NCI-H774 (cell line): ENCODE results near the gene MYLK2.
"Not testable (repeated sequence)": the region's sequence is repeated elsewhere in the genome, so short reads cannot be mapped to it uniquely, and the experiment has no call there.

Experiments used
- DNase-seq: peaks from one replicate; lab custom pipeline; 2025; lab: John Stamatoyannopoulos, UW

The MYLK2 gene

DNA sequence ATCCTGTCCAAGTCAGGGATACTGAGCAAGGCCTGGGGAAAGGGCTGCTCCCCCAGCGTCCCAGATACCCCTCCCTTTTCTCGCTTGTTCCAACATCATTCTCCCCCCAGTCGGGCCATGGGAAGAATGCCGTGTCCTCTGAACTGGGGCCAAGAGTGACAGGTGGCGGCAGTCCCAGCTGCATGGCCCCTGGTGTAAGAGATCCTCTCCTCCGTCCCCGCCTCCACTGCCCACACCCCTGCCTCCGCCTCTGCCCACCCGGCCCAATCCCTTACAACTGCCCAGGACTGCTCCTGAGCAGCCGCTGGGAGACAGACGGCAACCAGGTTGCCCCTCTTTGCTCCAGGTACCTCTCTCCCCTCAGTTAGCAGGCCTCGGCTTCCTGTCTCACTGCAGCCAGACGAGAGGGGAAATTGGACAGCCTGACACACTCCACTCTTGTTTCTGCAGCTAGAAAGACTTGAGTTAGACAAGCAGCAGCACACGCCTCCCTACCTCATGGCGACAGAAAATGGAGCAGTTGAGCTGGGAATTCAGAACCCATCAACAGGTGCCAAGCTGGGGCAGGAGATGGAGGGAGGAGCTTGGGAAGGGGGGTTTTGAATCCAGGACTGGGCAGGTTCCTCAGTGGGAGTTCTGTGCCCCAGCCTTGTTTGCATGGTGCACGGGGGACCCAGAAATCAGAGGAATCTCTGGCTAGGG is at the start of gene MYLK2:
Gene MYLK2 (plus strand): TSS at position 274 of the 702 bp plus-strand sequence. CDS start 225 bp downstream, at position 499.
- no peak for DNase-seq

DNA sequence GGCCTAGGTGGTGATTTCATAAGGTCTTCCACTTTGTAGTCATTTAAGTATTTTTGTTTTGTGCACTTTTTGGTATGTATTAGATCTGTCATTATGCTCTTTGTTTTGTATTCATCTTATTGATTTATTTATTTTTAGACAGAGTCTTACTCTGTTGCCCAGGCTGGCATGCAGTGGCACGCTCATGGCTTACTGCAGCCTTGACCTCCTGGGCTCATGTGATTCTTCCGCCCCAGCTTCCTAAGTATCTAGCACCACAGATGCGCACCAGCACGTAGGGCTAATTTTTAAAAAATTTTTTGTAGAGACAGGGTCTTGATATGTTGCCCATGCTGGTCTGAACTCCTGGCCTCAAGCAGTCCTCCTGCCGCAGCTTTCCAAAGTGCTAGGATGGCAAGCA is 49.5 kb upstream of the MYLK2 start:
- no peak for DNase-seq

DNA sequence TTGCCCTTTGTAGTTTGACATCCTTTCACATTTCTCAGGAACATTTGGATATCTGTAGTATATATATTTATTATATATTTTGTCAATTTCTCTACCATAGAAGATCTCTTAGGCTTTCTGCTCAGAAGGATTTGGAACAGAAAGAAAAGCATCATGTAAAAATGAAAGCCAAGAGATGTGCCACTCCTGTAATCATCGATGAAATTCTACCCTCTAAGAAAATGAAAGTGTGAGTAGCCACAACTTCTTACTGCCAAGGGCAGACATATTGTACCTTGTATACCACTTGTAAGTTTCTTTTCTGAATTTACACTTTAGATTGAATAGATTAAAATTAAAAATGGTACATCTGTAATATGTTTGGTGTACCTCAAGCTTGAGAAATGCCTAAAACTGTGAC is 48.9 kb upstream of the MYLK2 start:
- no peak for DNase-seq

DNA sequence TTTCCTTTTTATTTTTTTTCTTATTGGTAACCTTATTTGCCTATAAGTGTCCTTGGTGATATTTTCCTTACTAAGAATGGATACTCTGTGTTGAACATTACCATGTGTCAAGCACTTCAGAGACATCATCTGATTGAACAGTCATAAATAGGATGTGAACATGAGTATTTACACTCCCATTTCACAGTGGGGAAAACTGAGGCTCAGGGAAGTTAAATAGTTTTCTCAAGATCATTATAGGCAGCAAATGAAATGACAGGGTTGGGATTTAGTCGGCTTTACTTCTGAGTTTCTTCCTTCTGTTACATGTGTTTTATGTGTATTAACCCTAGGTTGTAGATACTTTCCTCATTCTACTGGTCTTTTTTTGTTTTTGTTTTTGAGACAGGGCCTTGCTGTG is 44.7 kb upstream of the MYLK2 start:
- no peak for DNase-seq

DNA sequence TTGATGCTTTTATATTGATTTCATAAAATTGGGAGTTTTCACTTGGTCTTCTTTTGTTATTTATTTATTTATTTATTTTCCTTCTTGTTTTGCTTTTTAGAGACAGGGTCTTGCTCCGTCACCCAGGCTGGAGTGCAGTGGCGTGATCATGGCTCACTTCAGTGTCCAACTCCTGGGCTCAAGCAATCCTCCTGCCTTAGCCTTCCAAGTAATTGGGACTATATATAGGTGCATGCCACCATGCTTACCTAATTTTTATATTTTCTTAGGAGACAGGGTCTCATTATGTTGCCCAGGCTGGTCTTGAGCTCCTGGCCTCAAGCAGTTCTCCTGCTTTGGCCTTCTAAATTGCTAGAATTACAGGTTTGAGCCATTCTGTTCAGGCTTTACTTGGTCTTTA is 38.3 kb upstream of the MYLK2 start:
- no peak for DNase-seq

DNA sequence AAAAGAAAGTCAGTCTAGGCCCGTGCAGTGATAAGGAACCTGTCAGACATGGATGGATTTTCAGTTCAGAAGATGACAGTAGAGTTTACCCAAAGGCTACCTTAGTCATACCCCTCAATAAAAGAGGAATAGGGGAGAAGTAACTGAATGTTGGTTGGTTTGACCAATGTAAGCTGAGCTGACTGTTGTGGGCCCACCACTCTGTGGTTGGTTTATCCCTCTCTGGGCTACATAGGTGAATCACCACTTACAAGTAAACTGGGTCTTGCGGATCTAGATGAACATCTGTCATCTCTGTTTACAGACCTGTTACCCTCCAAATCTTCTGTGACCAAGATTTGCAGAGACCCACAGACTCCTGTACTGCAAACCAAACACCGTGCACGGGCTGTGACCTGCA is 37.2 kb upstream of the MYLK2 start:
- DNase-seq, result no peak

DNA sequence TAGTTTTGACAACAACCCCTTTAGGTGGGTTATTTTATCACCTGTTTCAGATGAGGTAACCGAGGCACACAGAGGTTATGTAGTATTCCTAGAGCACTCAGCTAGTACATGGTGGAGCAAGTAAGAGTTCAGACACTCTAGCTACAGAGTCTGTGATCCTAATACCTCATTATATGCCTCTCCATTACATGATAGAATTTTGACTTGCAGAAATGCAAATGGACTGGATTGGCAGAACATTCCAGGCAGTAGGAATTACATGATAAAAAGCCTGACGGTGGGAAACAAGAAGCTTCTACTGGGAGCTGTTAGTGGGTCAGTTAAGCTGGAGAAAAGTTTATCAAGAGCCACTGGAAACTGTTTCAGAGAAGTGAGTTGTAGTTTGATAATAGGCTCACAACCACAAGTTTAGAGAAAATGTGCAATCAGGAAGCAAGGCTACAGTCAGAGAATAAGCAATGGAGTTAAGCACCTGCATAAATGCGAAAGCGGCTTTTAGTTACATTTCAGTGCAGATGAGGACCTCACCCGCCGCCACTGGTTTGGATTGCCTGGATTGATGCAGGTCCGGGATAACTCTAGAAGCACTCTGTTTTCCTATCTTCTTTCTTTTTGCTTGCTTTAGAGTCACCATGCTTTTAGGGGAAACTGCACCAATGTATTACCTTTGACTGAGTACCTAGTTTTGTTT is 34.7 kb upstream of the MYLK2 start:
- DNase-seq, result no peak

DNA sequence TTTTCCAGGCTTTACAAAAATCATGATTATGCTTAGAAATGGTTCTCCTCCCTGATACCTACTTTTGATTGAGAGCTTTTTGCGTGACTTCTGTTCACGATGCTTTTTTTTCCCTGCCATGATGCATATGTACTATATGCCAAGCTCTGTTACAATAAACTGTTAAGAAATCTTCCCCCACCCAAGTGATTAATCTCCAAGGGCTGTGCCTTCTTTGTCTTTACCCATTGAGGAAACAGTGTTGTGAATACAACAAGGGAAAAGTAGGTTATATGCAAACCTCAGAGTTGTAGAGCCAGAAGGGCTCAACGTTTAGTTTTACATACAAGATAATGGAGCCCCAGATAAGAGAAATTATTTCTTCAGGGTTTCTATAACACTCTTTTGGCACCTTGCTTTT is 34.1 kb upstream of the MYLK2 start:
- no peak for DNase-seq

DNA sequence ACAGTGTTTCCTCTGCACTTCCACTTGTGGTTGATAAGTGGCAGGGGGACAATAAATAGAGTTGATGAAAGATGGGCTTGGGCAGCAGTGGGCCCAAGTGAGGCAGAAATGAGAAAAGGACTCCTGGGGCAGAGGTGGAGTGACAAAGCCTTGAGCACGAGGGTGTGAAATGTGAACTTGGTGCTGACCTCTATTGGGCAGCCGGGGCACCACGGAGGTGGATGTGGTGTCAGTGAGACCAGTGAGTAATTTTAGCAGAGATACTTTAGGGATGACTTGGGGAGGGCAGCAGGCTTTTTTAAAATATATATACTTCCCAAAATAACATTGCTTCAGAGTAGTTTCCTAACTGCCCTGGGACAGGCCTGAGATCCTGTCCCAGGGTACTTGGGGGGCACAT is 30.6 kb upstream of the MYLK2 start:
- DNase-seq, result no peak

DNA sequence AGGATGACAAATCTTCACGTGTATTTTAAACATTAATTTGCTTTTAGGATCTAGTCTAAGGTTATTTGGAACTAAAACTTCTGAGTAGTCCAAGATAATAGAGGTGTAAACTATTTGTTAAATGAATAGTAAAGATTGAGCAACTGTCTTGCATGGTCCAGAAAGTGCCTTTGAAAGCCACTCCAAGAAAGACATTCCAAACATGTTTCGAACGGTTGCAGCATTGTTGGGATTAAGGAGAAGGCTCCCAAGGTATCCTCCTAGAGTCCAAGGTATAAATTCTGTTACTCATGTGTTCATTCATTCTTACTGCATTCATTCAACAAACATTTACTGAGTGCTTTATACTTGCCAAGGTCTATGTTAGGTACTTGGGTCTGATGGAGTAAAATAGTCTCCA is 28.8 kb upstream of the MYLK2 start:
- DNase-seq, result no peak

DNA sequence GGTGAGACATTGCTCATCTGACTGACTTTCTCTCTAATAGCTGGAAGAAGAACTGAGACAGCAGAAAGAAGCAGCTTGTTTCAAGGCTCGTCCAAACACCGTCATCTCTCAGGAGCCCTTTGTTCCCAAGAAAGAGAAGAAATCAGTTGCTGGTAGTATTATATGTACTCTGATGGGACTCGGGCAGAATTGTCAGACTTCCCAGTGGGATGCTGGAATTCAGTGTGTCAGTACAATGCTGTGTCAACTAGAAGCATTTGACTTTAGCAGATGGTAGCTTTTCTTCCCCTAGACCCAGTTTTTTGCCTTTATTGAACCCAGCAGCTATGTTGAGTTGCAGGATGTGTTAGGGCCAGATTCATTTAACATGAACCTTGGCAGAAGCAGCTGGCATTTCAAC is 21.8 kb upstream of the MYLK2 start:
- DNase-seq, result no peak

DNA sequence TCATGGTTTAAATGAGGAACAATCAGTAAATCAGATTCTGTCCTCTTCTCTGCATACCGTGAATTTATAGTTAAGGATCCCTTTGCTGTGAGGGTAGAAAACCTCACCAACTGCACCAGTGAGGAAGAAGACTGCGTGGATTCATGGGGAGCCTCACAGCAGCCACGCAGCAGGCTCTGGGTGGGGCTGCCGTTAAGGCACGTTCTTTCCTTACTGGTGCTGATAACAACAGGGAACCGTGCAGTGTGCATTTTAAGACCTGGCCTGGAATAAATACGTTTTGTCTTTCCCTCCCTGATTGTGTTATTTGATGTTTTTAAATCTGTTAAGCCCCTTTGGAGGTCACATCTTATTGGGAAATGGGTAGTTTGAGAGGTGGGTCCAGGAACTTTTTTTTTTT is 17.6 kb upstream of the MYLK2 start:
- no peak for DNase-seq

DNA sequence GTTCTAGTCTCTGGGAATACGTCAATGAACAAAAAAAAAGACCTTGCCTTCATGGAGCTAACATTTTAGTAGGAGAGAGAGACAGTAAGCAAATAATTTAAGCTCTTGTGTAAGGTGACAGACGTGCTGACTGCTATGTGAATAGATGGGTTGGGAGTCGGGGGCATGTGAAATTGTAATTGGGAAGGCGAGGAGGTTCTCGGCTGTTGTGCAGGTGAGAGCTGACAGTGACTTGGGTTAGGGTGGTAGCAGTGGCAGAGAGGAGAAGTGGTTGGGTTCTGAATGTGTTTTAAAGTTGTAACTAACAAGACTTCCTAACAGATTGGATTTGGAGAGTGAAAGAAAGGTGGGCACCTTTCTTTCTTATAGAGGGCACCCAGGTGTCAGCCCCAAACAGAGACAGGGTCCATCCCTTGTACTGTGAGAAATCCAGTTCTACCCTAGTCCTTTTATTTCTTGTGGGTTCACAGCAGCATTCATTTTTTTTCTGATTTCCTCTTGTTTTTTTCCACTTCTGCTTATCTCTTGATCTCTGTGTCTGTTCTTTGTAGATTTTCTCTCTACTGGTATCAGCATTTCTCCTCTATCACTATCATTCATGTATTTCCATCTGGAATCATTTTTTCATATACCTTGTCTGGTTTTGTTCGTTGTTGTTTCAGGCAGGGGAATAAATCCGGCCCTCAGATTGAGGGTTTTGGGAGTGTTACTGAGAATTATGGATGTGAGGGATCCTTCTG is 15.4 kb upstream of the MYLK2 start:
- no peak for DNase-seq

DNA sequence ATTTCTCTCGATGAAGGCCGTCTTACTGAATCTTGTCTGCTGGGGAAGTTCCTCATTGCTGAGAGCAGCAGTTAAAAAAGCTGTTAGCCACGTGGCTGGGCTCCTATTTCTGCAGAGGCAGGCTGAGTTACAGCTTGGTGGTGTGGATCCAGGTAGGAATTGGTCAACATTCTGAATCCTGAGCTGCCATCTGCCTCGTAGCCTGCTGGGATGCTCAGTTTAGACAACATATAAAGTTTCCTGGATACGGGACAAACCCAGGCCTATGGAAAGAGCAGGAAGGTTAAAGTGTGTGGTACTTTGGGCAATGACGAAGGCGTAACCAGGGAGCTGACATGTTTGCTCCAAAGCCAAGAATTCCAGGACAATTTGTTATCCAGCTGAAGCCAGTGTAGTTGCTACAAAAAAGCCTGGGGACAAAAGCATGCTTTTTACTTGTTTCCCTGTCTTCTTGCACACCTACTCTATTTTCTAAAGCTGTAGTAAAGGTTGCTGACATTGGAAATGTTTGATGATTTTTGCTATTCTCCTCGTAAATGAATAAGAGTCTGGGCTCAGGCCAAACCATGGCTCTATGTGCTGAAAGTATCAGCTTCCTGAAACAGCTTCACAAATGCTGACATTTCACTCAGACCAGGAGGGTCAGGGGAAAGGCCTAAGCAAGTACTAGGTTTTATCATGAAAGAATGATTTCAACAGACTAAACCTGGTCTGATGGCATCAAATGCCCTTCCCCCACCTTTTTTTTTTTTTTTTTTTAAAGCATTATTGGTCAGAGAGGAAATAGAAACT is 12.4 kb upstream of the MYLK2 start:
- no peak for DNase-seq

DNA sequence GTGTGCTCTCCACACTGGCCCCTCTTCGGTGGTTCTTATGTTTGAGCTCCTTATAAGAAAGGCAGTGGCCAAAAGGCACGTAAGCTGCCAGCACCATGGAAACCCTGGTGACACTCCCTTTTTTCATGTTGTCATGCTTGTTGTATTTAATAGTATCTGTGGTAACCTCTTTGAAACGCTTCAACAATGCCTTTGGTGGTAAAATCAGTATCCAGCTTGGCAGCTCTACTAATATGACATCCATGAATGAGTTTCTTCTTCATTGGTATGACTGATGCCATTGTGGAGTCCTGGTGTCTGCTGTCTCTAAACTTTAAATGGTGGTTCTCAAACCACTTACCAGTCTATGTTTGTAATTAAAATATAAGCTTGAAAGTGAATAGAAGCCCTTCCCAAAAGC is 10.7 kb upstream of the MYLK2 start:
- DNase-seq, result no peak

DNA sequence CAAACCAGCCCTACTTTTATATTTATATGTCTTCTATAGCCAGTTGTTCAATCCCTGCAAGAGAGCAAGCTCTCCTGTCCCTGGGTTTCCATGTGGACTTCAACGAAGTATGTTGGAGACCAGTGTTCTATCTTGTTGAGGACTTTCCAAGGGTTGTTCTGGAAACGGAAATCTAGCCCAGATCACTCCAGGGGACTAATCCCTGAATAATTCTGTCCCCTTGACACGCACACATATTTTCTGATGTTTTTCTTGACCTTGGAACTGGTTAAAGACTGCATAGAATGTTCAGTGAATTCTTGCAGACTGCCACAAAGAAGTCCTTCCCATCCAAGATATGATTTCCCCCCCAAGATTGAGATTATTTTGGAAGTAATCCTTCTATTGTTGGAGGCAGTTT is 9.5 kb upstream of the MYLK2 start:
- no peak for DNase-seq

DNA sequence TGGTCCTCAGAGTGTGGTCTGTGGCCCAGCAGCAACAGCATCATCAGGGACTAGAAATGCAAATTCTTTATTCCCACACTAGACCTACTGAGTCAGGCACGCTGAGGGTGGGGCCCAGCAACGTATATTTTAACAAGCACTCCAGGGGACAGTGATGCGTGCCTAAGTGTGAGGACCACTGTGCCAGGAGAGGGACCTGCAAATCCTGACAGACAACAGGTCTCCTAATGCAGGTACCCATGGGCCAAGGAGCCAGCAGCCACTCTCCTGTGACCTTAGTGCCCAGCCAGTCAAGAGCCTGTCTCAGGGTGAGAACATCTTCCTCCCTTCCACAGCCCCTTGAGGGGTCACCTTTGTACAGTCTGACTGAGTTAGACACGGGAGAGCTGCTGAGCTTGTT is 8.0 kb upstream of the MYLK2 start:
- DNase-seq, result no peak

DNA sequence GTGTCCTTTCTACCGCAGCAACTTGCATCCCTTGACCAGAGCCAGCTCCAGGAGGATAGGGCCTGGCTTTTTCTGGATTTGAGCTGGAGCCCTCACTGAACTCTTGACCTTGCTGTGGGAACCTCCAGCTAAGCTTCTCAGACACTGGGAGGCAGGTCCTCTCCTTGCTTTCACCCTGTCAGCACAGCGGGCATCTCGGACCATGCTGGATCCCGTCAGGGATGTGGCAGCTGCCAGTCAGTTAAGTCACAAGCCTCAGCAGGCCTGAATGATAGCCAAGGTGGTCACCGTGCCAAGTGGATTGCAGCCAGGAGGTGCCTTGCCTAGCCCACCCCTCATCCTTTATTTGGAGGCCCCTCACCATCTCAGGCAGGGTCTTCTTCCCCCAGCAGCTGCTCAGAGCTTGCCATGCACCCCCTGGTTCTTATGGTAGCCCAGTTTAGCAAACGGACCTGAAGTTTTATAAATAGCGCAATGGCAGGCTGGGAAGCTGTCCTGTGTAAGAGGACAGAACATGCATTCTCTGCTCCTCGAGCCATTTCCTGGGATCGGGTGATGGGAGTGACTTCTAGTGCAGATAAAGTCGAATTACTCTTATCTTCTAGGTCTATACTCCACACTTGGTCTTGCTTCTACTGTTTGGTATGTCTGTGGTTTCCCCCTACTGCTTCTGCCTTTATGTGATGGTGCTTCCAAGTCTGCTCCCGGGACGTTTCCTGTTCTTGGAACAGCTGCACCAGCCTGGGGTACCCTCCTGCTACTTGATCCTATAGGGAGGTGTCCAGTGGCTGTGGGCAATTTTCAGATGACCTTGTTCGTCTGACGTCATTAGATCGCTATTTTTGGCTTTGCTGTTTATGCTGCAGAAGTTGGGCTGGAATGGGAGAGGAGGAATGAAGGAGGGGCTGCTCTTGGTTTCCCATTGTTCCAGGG is 7.1 kb upstream of the MYLK2 start:
- DNase-seq, result no peak

DNA sequence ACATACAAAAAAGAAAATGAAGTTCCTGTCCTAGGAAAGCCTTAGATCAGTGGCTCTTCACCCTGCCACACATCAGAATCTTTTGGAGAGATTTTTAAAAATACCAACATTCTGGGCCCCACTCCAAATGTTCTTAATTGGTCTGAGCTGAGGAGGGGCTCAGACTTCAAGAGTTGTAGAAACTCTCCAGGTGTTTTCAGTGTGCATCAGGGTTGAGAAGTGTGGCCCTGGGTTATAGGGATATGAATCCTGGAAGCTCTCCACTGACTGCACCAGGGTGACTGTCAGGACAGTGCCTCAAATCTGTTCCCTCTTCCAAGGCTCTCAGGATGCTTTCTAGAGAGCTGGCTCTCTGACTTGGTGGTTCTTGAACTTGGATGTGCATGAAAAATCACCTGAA is 5.5 kb upstream of the MYLK2 start:
- no peak for DNase-seq

DNA sequence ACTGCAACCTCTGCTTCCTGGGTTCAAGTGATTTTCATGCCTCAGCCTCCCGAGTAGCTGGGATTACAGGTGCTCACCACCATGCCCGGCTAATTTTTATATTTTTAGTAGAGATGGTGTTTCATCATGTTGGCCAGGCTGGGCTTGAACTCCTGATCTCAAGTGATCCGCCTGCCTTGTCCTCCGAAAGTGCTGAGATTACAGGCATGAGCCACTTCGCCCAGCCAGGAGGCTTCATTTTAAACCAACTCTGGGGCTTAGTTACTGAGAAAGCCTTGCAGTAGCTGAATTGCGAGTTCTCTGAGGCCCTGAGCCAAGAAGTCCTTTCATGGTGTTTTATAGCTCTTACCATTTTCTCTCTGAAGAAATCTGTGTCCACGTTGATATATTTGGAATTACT is 5.0 kb upstream of the MYLK2 start:
- not testable (repeated sequence) for DNase-seq
